Keratinocyte (primary cell): Measurements from ENCODE around the gene KCNN4. TPM values are rescaled to one million over a fixed set of nuclear protein-coding genes. Genes with fewer than 3 reads are reported as not detected.
A peak's percentile ranks its signal among the peaks of the same experiment; 100 is the strongest.
"Not testable (repeated sequence)": the region's sequence is repeated elsewhere in the genome, so short reads cannot be mapped to it uniquely, and the experiment has no call there.

Experiments used
- DNase-seq: peaks from one replicate; pipeline ENCODE4 v3.0.0-alpha.2; 2011; ENCODE audit warnings: low read depth, missing footprints, low spot score
- FAIRE-seq: peaks from 2 replicates; lab custom pipeline; 2011; peaks lifted over from hg19 to GRCh38; lab: Jason Lieb, UNC
- H2AFZ ChIP-seq: 2 replicates; pipeline ENCODE4 v1.6.0; 2012; ENCODE audit warnings: low read length, control low read depth, inconsistent platforms; ENCODE audit not compliant: control insufficient read depth
- H3K27ac ChIP-seq: 2 replicates; pipeline ENCODE4 v1.5.1; 2011; ENCODE audit warnings: low read length; ENCODE audit not compliant: control insufficient read depth, insufficient read depth
- H3K27me3 ChIP-seq: 3 replicates; pipeline ENCODE4 v1.6.0; 2011; ENCODE audit warnings: low read length; ENCODE audit not compliant: control insufficient read depth, insufficient read depth; ENCODE audit errors: extremely low read depth
- H3K36me3 ChIP-seq, 2 experiments: 2 replicates in 1 of 2; 3 replicates in 1 of 2; pipeline ENCODE4 v1.5.1; 2011; ENCODE audit warnings: low read length in 2 of 2, mild to moderate bottlenecking in 1 of 2; ENCODE audit not compliant: control insufficient read depth in 2 of 2, insufficient read depth in 2 of 2; ENCODE audit errors: extremely low read depth in 1 of 2
- H3K4me1 ChIP-seq: 3 replicates; pipeline ENCODE4 v1.5.1; 2011; ENCODE audit warnings: low read length; ENCODE audit not compliant: control insufficient read depth, insufficient read depth; ENCODE audit errors: extremely low read depth
- H3K4me2 ChIP-seq: 3 replicates; pipeline ENCODE4 v1.6.0; 2011; ENCODE audit warnings: low read depth, low read length; ENCODE audit not compliant: control insufficient read depth, insufficient read depth; ENCODE audit errors: extremely low read depth
- H3K4me3 ChIP-seq, 3 experiments: fragments of 200-600 bp in 1 of 3; sonication (generic) in 1 of 3; 2 replicates in 2 of 3; 3 replicates in 1 of 3; pipeline ENCODE4 v1.5.1; 2011 to 2016; ENCODE audit warnings: low read length in 3 of 3, mild to moderate bottlenecking in 3 of 3, control low read depth in 2 of 3, inconsistent platforms in 1 of 3, low read depth in 1 of 3, mixed read lengths in 1 of 3, mixed run types in 1 of 3, moderate library complexity in 1 of 3; ENCODE audit not compliant: control insufficient read depth in 2 of 3, insufficient read depth in 2 of 3; ENCODE audit errors: extremely low read depth in 1 of 3
- H3K79me2 ChIP-seq: 2 replicates; pipeline ENCODE4 v1.6.0; 2012; ENCODE audit warnings: low read length; ENCODE audit not compliant: control insufficient read depth, insufficient read depth
- H3K9ac ChIP-seq: 3 replicates; pipeline ENCODE4 v1.6.0; 2011; ENCODE audit warnings: low read length; ENCODE audit not compliant: control insufficient read depth, insufficient read depth; ENCODE audit errors: extremely low read depth
- H3K9me1 ChIP-seq: 3 replicates; pipeline ENCODE4 v1.6.0; 2011; ENCODE audit warnings: low read length; ENCODE audit not compliant: control insufficient read depth, insufficient read depth; ENCODE audit errors: extremely low read depth
- H3K9me3 ChIP-seq: 2 replicates; pipeline ENCODE4 v1.5.1; 2012; ENCODE audit warnings: low read depth, low read length; ENCODE audit not compliant: control insufficient read depth
- H4K20me1 ChIP-seq: 3 replicates; pipeline ENCODE4 v1.6.0; 2011; ENCODE audit warnings: low read length; ENCODE audit not compliant: control insufficient read depth, insufficient read depth; ENCODE audit errors: extremely low read depth
- EZH2 ChIP-seq: IDR thresholded peaks from one replicate; pipeline ENCODE4 v1.6.1; 2012; ENCODE audit warnings: inconsistent platforms, mild to moderate bottlenecking, low read length, moderate library complexity
- dilution Hi-C: fragments of 300-500 bp; cut with MboI; formaldehyde crosslinking; loops from one replicate; pipeline ENCODE4 v1.7.0; 2020; ENCODE audit warnings: low sequenced_read_pairs; ENCODE audit not compliant: extremely low pct_ligation_motif_present
- polyA plus RNA-seq, 5 experiments: library from polyadenylated mRNA; depleted of rRNA in 3 of 5; stranded (reverse) in 3 of 5; stranded (forward) in 1 of 5; unstranded in 1 of 5; fragments of >200 nt; gene quantifications; 1 replicate in 1 of 5; 2 replicates in 3 of 5; 3 replicates in 1 of 5; pipeline versions ENCODE4 v1.2.1 to v1.2.3, GENCODE V29; 2011 to 2012; ENCODE audit warnings: missing spikeins in 2 of 5, low read depth in 1 of 5, low replicate concordance in 1 of 5
- TF ChIP-seq, protein P1 (sequence below), 3 experiments: IDR thresholded peaks in 1 of 3; conservative IDR thresholded peaks in 1 of 3; optimal IDR thresholded peaks in 1 of 3; 2 replicates in 2 of 3; 3 replicates in 1 of 3; pipeline versions ENCODE3 to v1.5.1; 2011; ENCODE audit warnings: low read length in 3 of 3, mild to moderate bottlenecking in 3 of 3, moderate library complexity in 2 of 3, control low read depth in 1 of 3, inconsistent platforms in 1 of 3; ENCODE audit not compliant: insufficient read depth in 2 of 3; ENCODE audit errors: extremely low read depth in 1 of 3

The KCNN4 gene
- polyA plus RNA-seq, 1 donor (not counting 4 experiments of a cell fraction or from before 2014, with no cell fraction given), result 9.8 TPM

DNA sequence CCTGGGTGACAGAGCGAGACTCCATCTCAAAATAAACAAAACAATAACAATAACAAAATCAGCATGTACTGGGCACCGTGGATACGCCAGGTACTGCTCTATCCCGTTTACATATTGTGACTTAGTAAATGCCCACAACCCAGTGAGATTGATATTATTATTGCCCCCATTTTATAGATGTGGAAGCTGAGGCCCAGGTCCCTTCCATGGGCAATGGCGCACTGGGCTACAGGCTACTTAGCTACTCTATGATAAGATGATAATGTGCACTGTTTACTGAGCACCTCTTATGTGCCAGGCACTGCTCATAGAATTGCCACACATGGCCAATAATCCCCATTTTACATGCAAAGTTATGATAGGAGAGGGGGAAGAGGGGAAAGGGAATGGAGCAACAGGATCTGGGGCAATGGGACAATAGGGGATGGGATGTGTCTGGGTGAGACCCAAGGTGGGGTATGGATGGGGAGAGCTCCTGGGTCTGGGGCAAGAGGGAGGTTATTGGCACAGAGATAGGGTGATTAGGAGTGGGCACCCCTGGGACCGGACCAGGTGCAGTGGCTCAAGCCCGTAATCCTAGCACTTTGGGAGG lies 5.4 kb downstream of the KCNN4 start:
- H3K27ac ChIP-seq, result no peak overlapping the region
- H3K4me3 ChIP-seq, result no peak overlapping the region
- H3K27me3 ChIP-seq, result no peaks in the 10 kb centered on the region
- no peaks in the 10 kb centered on the region for H4K20me1 ChIP-seq
- peaks cover 22% of the 10 kb centered on the region for H3K4me1 ChIP-seq
- no peaks in the 10 kb centered on the region for H3K9me3 ChIP-seq
- DNase-seq (no peak), FAIRE-seq (no peak)
- no peak overlapping the region for H3K9ac ChIP-seq
- H3K79me2 ChIP-seq, result no peaks in the 10 kb centered on the region
- TF ChIP-seq, protein P1, sequence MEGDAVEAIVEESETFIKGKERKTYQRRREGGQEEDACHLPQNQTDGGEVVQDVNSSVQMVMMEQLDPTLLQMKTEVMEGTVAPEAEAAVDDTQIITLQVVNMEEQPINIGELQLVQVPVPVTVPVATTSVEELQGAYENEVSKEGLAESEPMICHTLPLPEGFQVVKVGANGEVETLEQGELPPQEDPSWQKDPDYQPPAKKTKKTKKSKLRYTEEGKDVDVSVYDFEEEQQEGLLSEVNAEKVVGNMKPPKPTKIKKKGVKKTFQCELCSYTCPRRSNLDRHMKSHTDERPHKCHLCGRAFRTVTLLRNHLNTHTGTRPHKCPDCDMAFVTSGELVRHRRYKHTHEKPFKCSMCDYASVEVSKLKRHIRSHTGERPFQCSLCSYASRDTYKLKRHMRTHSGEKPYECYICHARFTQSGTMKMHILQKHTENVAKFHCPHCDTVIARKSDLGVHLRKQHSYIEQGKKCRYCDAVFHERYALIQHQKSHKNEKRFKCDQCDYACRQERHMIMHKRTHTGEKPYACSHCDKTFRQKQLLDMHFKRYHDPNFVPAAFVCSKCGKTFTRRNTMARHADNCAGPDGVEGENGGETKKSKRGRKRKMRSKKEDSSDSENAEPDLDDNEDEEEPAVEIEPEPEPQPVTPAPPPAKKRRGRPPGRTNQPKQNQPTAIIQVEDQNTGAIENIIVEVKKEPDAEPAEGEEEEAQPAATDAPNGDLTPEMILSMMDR (optimal IDR thresholded peaks at IDR 0.05 in 1 of 3, IDR thresholded peaks at IDR 0.05 in 1 of 3, conservative IDR thresholded peaks at IDR 0.05 in 1 of 3; ENCODE audit: extremely low read depth in 1 of 3, insufficient read depth in 2 of 3, low read length in 3 of 3), result no peak
- no peak for TF ChIP-seq EZH2
- H3K36me3 ChIP-seq, result no peaks in the 10 kb centered on the region
- no peaks in the 10 kb centered on the region for H3K9me1 ChIP-seq
- H3K4me2 ChIP-seq, result no peak overlapping the region
- no peak overlapping the region for H2AFZ ChIP-seq
- dilution Hi-C loops, result no loop called here

DNA sequence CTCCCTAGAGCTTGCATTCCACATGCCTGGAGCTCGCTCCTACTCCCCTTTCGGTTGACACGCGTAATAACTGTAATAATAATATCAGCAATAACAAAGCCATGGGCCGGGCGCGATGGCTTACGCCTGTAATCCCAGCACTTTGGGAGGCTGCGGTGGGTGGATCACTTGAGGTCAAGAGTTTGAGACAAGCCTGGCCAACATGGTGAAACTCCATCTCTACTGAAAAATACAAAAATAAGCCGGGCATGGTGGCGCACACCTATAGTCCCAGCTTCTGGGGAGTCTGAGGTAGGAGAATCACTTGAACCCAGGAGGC lies 5.9 kb downstream of the KCNN4 start:
- FAIRE-seq, H3K9me3 ChIP-seq, dilution Hi-C loops, H3K9me1 ChIP-seq, H3K4me3 ChIP-seq, H3K27ac ChIP-seq, H3K9ac ChIP-seq, H3K36me3 ChIP-seq, H3K79me2 ChIP-seq, H2AFZ ChIP-seq, H4K20me1 ChIP-seq, H3K27me3 ChIP-seq, DNase-seq: not testable (repeated sequence)
- Histone ChIP-seq H3K4me2 (peak overlapping the region; percentile 9), H3K4me1 (peaks cover 21% of the 10 kb centered on the region)
